Measurements from ENCODE around the gene DNAJC9. TPM values are rescaled to one million over a fixed set of nuclear protein-coding genes. Genes with fewer than 3 reads are reported as not detected.

Gene DNAJC9
- total RNA-seq, 1 donor from 2014 or later: 22.0 TPM

Small RNA genes lying within 50 kb of the gene (small RNA-seq; reads per million reads assigned to genes)
- gene RF00019 (ENCODE audit: low replicate concordance) (not detected), gene RNU6-833P (ENCODE audit: low replicate concordance) (not detected)

Other genes with a start within 250 kb of the DNAJC9 start
- 71.6 TPM for gene P4HA1, start 150.4 kb downstream of the DNAJC9 start, total RNA-seq
- gene NUDT13, start 136.8 kb downstream of the DNAJC9 start, total RNA-seq: 2.1 TPM
- 40.1 TPM for gene ECD, start 79.2 kb downstream of the DNAJC9 start, total RNA-seq
- 29.0 TPM for gene FAM149B1, start 79.1 kb downstream of the DNAJC9 start, total RNA-seq
- 60.2 TPM for gene MRPS16, start 5.4 kb upstream of the DNAJC9 start, total RNA-seq
- 1.8 TPM for gene CFAP70, start 111.6 kb upstream of the DNAJC9 start, total RNA-seq
- 99.3 TPM for gene ANXA7, start 166.8 kb upstream of the DNAJC9 start, total RNA-seq
- gene MSS51, start 186.3 kb upstream of the DNAJC9 start, total RNA-seq: 9.5 TPM
- 150 TPM for gene PPP3CB, start 248.8 kb upstream of the DNAJC9 start, total RNA-seq

All from tongue (tissue), 2 donors.